Suprapubic skin (tissue), 4 donors: ENCODE data around the gene NKAIN2.

Experiments
- CTCF ChIP-seq, 2 donors: fragments of 200-600 bp in 1 of 2; fragments of 450-650 bp in 1 of 2; sonication (generic) in 1 of 2; IDR thresholded peaks; one replicate each; pipeline ENCODE4 v1.5.1; 2016 to 2019; ENCODE audit warnings: antibody characterized with exemption in 2 of 2, mild to moderate bottlenecking in 1 of 2, moderate library complexity in 1 of 2
- EP300 ChIP-seq: sonication (generic); formaldehyde crosslinking; IDR thresholded peaks from one replicate; pipeline ENCODE4 v1.6.1; 2017; ENCODE audit warnings: antibody characterized with exemption
- POLR2A ChIP-seq, 2 donors: fragments of 450-650 bp; IDR thresholded peaks; one replicate each; pipeline ENCODE4 v1.6.1; 2017; ENCODE audit warnings: antibody characterized with exemption in 2 of 2, mild to moderate bottlenecking in 2 of 2, moderate library complexity in 2 of 2
- POLR2AphosphoS5 ChIP-seq, 3 donors: sonication (generic); formaldehyde crosslinking; IDR thresholded peaks; one replicate each; pipeline ENCODE4 v1.6.1; 2017; ENCODE audit warnings: antibody characterized with exemption in 3 of 3

- TF ChIP-seq CTCF (IDR thresholded peaks at IDR 0.05) (no peak), POLR2A (IDR thresholded peaks at IDR 0.05) (no peak), POLR2AphosphoS5 (IDR thresholded peaks at IDR 0.05) (no peak), EP300 (no peak)
Measured at GRCh38 chr6:124076336-124077048, 272.8 kb downstream of the NKAIN2 start.
